Activated T-helper 1 cell treated with anti-CD3 and anti-CD28 coated beads, Interleukin-2, amount 50 U/mL, for 16 hours (primary cell): Measurements from ENCODE around the gene ASPG.

Source experiments
- DNase-seq, 2 donors: peaks; one replicate each; pipeline ENCODE4 v3.0.0-alpha.2; 2020; ENCODE audit warnings: low read depth in 1 of 2, low spot score in 1 of 2

ASPG gene

GRCh38 chr14:104085032-104085888, at the start of gene ASPG:
TSS of gene ASPG (plus strand) at chr14:104085700. CDS start at chr14:104085771, 71 bp downstream.
- DNase-seq = no peak

GRCh38 chr14:104036212-104036611, 49.3 kb upstream of the ASPG start:
- DNase-seq = no peak

- no peak for DNase-seq
Observed at GRCh38 chr14:104037074-104037473, 48.4 kb upstream of the ASPG start.

- DNase-seq = no peak
Observed at GRCh38 chr14:104037903-104038302, 47.6 kb upstream of the ASPG start.

- DNase-seq = no peak
Observed at GRCh38 chr14:104039214-104039613, 46.3 kb upstream of the ASPG start.

- no peak for DNase-seq
Observed at GRCh38 chr14:104040539-104040938, 45.0 kb upstream of the ASPG start.

GRCh38 chr14:104041430-104042104, 43.9 kb upstream of the ASPG start:
- DNase-seq = no peak

GRCh38 chr14:104044016-104044415, 41.5 kb upstream of the ASPG start:
- DNase-seq = no peak

GRCh38 chr14:104047761-104048160, 37.7 kb upstream of the ASPG start:
- DNase-seq = no peak

GRCh38 chr14:104048758-104049507, 36.6 kb upstream of the ASPG start:
- DNase-seq = no peak

- DNase-seq = no peak
Observed at GRCh38 chr14:104049576-104050240, 35.8 kb upstream of the ASPG start.

GRCh38 chr14:104051092-104051813, 34.2 kb upstream of the ASPG start:
- no peak for DNase-seq

GRCh38 chr14:104054222-104054905, 31.1 kb upstream of the ASPG start:
- no peak for DNase-seq

- DNase-seq = no peak
Observed at GRCh38 chr14:104062281-104062680, 23.2 kb upstream of the ASPG start.

- no peak for DNase-seq
Observed at GRCh38 chr14:104064003-104064402, 21.5 kb upstream of the ASPG start.

GRCh38 chr14:104066279-104066678, 19.2 kb upstream of the ASPG start:
- no peak for DNase-seq

GRCh38 chr14:104066719-104067295, 18.7 kb upstream of the ASPG start:
- no peak for DNase-seq

- DNase-seq = no peak
Observed at GRCh38 chr14:104069541-104069940, 16.0 kb upstream of the ASPG start.

- no peak for DNase-seq
Observed at GRCh38 chr14:104072586-104072985, 12.9 kb upstream of the ASPG start.

- DNase-seq = no peak
Observed at GRCh38 chr14:104073764-104074163, 11.7 kb upstream of the ASPG start.
